Endothelial cell of umbilical vein (primary cell): ENCODE results near the gene WBP1L. TPM values are rescaled to one million over a fixed set of nuclear protein-coding genes. Genes with fewer than 3 reads are reported as not detected.

Experiments used
- polyA plus RNA-seq, 4 experiments: library from polyadenylated mRNA; depleted of rRNA in 3 of 4; stranded (reverse) in 3 of 4; unstranded in 1 of 4; fragments of >200 nt; gene quantifications; 2 replicates each; pipeline versions ENCODE4 v1.2.1 to v1.2.3, GENCODE V29; 2011 to 2012; ENCODE audit warnings: missing spikeins in 1 of 4
- small RNA-seq: library from RNA; depleted of rRNA; stranded (forward); fragments of <200 nt; gene quantifications from one replicate; pipeline ENCODE3, GENCODE V24; 2012; ENCODE audit warnings: low replicate concordance, low read depth; ENCODE audit not compliant: insufficient read depth, insufficient read length
- total RNA-seq: library from RNA; stranded (reverse); gene quantifications from 2 replicates; pipeline ENCODE4 v1.2.3, GENCODE V29; 2021

Gene WBP1L
- total and polyA plus RNA-seq, 2 donors (not counting 3 experiments of a cell fraction or from before 2014, with no cell fraction given): 46.0 to 70.3 TPM

Small RNAs within 50 kb of the gene (small RNA-seq; reads per million reads assigned to genes)
- gene RNU6-1231P: 0.66 reads per million

Other genes with a start within 250 kb of the WBP1L start
- gene ACTR1A, start 241.2 kb upstream of the WBP1L start, total RNA-seq: 151 and 155 TPM in 2 replicates
- 164 and 169 TPM in 2 replicates for gene ACTR1A, start 241.2 kb upstream of the WBP1L start, polyA plus RNA-seq
- 14.5 and 16.3 TPM in 2 replicates for gene SUFU, start 240.0 kb upstream of the WBP1L start, total RNA-seq
- 9.5 and 10.1 TPM in 2 replicates for gene SUFU, start 240.0 kb upstream of the WBP1L start, polyA plus RNA-seq
- 108 and 114 TPM in 2 replicates for gene TRIM8, start 99.5 kb upstream of the WBP1L start, total RNA-seq
- 74.1 and 77.2 TPM in 2 replicates for gene TRIM8, start 99.5 kb upstream of the WBP1L start, polyA plus RNA-seq
- 10.6 and 11.0 TPM in 2 replicates for gene ARL3, start 29.6 kb upstream of the WBP1L start, total RNA-seq
- gene ARL3, start 29.6 kb upstream of the WBP1L start, polyA plus RNA-seq: 4.9 and 6.6 TPM in 2 replicates
- gene SFXN2, start 29.3 kb upstream of the WBP1L start, total RNA-seq: 13.1 and 17.0 TPM in 2 replicates
- 8.1 and 9.8 TPM in 2 replicates for gene SFXN2, start 29.3 kb upstream of the WBP1L start, polyA plus RNA-seq
- gene CYP17A1, start 93.5 kb downstream of the WBP1L start, total RNA-seq: not detected in 2 replicates
- not detected in 2 replicates for gene CYP17A1, start 93.5 kb downstream of the WBP1L start, polyA plus RNA-seq
- gene BORCS7, start 110.3 kb downstream of the WBP1L start, total RNA-seq: 16.2 and 16.9 TPM in 2 replicates
- 16.5 and 26.0 TPM in 2 replicates for gene BORCS7, start 110.3 kb downstream of the WBP1L start, polyA plus RNA-seq
- 0.95 TPM in 1 of 2 replicates, not detected in the other for gene AS3MT, start 125.5 kb downstream of the WBP1L start, total RNA-seq
- gene AS3MT, start 125.5 kb downstream of the WBP1L start, polyA plus RNA-seq: 0.72 and 1.0 TPM in 2 replicates
- 3.0 and 3.2 TPM in 2 replicates for gene CNNM2, start 174.3 kb downstream of the WBP1L start, total RNA-seq
- gene CNNM2, start 174.3 kb downstream of the WBP1L start, polyA plus RNA-seq: 1.9 and 2.1 TPM in 2 replicates